Stimulated activated CD8-positive, alpha-beta memory T cell treated with anti-CD3 and anti-CD28 coated beads, Interleukin-4, amount 100 ng/mL, for 48 hours (primary cell): Measurements from ENCODE around the gene ULK4.
"Not testable (repeated sequence)": the region's sequence is repeated elsewhere in the genome, so short reads cannot be mapped to it uniquely, and the experiment has no call there.

Source experiments
- DNase-seq: peaks from one replicate; pipeline ENCODE4 v3.0.0-alpha.2; 2020

The ULK4 gene

DNA sequence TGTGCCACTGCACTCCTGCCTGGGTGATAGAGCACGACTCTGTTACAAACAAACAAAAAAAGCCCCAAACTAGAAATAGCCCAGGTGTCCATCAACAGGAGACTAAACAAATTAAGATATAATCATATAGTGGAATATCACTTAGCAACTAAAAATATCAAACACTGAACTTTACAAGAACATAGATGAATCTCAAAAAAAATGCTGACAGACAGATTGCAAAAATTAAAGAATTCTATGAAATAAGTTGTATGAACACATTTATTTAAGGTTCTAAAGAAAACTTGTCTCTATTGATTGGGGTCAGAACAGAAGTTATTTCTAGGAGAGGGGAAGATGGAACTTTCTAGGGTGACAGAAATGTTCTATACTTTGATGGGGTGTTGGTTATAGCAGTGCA lies 494.4 kb downstream of the ULK4 start:
- DNase-seq: no peak

DNA sequence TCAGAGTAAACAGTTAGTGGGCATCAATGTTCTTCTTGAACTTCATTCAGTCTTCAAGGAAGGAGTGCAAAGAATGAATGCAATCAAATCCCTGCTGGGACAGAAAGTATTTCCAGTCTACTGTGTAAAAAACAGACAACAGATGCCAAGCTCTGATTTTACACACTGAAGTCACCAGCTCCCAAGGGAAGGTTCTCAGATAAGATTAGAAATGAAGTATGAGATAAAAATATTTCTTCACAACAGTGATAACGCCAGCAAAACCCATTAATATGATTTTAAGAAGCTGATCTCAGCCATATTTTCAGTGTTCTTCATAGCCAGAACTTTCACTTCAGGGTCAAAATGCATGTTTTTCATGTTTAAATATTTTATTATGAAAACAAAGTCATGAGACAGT lies 497.0 kb downstream of the ULK4 start:
- DNase-seq: no peak

DNA sequence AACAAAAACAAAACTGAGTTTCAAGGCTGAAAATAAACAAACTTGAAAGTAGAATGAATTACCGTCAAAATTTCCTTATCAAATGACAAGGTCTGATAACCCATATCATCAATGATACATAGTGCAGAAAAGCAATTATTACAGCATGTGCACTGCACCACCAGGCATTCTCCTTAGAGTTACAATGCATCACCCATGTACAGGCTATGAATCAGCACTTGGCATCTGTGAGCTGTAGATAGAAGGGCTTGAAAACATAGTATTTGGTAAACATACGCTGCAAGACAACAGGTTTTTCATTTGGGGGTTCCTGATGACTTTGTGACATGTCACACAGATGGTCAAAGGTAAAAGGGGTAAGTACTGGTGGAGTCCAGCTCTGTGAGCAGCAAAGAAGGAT lies 497.5 kb downstream of the ULK4 start:
- no peak for DNase-seq

DNA sequence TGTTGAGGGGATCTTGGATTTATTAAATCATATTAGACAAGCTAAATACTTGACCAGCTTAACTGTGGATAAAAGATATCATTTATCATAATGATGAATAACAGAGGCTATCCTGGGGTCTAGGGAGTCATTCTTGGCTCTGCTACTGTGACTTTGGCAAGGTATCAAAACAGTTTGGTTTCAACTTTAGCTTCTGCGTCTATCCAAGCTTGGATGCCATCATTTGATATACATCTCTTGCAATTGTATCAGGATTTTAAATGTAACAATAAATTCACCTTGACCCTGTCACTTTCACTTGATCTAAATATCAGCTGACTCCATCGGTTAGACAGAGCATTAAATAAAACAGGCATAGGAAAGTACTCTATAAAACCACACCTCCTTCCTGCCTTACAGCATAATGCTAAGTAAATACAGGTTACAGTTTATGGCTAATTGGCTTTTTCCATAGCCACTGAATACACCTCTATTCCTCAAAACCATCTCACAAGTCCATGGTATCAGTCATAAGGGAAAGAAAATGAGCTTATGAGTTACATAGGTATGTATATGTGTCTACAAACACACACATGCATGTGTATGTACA lies 499.7 kb downstream of the ULK4 start:
- DNase-seq: no peak

GRCh38 chr3:41460736-41461135 lies 501.2 kb downstream of the ULK4 start:
- no peak for DNase-seq

DNA sequence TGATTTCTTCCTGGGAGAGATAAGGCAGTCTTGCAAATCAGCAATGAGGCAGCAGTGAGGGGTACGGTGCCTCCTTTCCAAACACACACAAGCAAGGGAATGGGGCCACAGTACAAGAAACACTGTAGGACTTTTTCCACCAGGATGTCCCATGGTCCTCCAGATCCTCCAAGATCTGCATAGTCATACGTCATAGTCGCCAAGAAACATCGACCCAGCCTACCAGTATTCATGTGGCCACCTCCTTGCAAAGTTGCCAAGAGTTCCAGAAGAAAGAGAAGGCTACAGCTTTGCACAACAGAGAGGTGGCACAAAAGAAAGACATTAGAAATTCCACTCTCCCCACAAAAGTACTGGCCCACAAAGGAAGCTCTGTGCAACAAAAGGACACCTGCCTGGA lies 504.7 kb downstream of the ULK4 start:
- no peak for DNase-seq

- no peak for DNase-seq
Observed at GRCh38 chr3:41456162-41456561, 505.7 kb downstream of the ULK4 start.

DNA sequence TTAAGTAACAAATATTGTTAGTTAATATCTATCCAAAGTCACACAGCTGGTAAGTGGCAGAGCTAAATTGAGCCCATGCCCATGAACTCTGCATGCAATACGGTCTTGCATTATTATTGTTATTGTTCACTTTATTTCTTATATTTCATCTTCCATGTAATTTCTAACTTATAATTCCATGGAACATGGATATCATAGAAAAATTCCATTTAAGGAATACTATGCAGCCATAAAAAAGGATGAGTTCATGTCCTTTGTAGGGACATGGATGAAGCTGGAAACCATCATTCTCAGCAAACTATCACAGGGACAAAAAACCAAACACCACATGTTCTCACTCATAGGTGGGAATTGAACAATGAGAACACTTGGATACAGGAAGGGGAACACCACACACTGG lies 508.3 kb downstream of the ULK4 start:
- not testable (repeated sequence) for DNase-seq

DNA sequence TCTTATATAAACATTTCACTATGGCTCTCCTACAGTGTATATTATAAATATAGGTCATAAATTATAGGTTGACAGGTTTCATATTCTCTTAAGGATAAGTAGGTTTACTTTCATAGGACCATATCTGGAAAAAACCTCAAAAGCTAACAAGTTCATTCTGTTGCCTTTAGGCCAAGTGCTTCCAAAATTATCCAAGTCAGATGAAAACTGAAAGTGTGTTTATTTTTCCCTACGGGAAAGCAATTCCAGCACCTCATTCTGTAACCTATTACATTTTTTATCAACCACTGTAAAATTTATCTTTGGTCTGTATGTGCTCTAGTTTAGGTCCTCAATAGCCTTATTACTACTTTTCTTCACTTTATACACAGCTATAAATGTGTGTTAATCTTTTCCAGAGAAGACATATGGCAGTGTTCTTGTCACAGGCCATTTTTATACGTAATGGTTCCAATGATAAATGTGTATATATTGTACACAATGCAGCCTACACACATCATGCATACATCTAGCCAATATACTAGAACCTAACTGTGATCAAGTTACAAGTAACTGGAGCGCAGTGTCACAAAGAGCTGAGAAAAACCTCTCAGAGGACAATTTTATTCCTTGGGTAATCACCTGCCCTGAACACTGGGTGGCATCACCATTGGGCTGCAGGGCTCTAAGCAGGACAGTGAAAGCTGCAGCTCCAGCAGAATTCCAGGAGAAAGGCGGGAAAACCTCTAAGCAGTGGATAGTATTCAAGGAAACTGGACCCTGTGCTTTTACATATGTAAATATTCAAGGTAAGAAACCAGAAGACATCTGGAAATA lies 511.3 kb downstream of the ULK4 start:
- DNase-seq: no peak

DNA sequence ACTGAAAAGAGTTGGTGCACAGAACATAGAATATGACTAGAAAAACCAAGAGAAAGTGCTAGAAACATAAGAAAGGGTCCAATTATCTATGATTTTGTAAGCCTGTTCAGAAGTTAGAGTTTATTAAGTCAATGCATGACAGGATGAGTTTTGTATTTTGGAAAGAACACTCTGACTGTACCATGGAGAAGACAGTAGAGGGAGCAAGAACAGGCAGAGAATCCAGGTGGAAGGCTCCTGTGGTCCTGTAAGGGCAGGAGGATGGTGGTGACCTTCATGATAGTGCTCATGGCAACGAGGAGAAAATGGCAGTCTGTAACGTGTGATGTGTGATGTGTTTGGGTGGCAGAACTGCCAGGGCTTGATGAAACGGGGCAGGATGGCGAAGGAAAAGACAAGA lies 513.5 kb downstream of the ULK4 start:
- no peak for DNase-seq

GRCh38 chr3:41447701-41448100 lies 514.2 kb downstream of the ULK4 start:
- DNase-seq: no peak

- not testable (repeated sequence) for DNase-seq
Observed at GRCh38 chr3:41446316-41446715, 515.6 kb downstream of the ULK4 start.

DNA sequence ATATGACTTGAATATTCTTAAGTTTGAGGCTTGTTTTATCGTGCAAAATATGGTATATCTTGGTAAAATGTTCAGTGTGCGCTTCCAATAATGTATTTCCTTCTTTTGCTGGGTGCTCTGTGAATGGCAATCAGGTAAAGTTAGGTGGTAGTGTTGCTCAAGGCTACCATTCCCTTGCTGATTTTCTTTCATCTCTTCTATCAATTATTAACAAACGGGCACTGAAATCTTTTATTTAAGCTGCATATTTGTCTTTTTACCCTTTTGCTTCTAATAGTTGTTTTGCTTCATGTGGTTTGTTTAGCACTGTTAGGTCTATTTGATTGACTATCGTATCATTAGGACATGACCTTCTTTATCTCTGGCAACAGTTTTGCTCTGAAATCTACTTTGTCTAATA lies 520.3 kb downstream of the ULK4 start:
- no peak for DNase-seq

GRCh38 chr3:41441139-41441538 lies 520.8 kb downstream of the ULK4 start:
- no peak for DNase-seq

DNA sequence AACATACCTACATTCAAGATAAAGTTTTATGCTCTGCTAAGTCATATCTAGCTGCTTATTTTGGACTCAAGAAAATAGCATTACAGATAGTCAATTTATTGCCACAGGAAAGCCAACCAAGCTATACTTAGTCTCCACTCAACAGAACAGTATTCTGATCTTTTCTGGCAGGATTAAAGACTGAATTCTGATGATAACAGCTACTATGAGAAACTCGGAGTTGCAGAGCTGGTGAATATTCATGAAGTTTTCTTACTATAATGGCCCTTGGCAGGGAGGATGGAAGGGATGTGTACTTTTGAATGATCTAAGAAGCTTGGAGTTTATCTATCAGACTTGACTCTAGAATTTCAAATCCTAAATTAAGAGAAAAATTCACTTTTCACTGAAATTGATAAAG lies 524.9 kb downstream of the ULK4 start:
- DNase-seq: no peak

DNA sequence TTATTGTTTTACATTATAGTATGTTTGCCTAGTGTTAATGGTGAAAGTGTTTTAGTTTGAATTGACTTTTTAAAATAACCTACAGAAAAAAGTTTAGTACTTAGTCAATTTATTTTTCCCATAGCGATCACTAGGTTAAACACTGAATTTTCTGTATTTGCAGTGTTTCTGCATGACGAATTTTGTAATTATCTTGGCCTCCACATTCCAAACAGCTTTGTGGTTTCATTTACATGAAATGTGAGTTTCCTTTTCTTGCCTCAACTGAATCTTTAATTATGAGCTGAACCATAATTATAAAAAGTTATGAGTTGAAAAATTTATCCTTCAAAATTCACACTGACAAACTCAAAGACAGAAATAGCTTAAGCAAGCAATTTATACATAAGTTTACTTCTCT lies 527.1 kb downstream of the ULK4 start:
- no peak for DNase-seq

GRCh38 chr3:41431386-41431785 lies 530.5 kb downstream of the ULK4 start:
- no peak for DNase-seq

DNA sequence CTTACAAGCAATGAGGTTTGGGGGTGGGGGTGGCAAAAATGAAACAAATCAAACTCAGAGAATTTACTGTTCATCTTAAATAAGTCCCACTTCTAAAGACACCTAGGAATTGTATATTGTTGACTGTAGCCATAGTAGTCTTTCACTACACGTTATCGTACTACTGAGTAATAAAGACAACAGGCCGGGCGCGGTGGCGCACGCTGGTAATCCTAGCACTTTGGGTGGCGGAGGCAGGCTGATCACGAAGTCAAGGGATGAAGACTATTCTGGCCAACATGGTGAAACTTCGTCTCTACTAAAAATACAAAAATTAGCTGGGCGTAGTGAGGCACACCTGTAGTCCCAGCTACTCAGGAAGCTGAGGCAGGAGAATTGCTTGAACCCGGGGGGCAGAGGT lies 531.0 kb downstream of the ULK4 start:
- DNase-seq: no peak

DNA sequence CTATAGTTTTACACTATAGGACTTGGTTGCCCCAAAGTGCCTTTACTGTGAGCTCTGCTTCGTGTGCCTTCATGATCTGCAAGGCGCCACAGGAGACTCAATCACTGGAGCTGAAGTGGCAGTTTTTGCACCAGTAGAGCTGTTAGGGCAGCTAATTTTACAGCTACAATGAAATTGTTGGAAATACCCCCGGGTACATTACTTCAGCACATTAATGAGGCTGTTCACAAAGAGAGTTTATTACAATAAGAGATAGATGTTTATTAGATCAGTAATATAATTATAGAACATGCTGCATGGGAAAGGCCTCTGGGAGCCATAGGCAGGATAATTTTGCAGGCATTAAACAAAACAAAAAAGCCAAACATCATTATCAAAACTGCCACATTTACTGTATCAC lies 531.5 kb downstream of the ULK4 start:
- DNase-seq: no peak

DNA sequence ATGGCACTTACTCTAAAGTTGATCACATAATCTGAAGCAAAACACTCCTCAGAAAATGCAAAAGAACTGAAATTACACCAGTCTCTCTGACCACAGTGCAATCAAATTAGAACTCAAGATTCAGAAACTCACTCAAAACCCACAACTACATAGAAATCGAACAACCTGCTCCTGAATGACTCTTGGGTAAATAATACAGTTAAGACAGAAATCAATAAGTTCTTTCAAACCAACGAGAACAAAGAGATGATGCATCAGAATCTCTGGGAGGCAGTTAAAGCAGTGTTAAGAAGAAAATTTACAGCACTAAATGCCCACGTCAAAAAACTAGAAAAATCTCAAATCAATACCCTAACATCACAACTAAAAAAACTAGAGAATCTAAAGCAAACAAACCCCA lies 535.4 kb downstream of the ULK4 start:
- DNase-seq: no peak

- no peak for DNase-seq
Observed at GRCh38 chr3:41424543-41425300, 537.2 kb downstream of the ULK4 start.

DNA sequence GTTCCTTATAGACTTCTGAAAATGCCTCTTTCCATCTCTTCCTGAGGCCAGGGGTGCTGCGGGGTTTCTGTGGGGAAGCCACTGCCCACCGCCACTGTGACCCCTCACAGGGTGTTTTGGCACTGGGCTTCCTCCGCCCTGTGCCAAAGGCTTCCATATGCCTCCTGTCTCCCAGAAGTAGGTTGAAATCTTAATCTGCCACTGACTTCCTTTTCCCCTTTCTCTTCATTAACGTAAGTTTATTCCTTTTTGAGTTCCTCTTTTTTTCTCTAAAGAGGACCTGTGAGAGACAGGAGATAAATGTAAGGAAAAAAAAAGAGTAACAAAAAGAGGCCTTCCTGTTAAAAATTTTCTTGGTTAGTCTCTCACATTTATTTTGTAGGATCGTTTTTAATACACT lies 542.1 kb downstream of the ULK4 start:
- DNase-seq: no peak

- peak; percentile 32 for DNase-seq
Observed at GRCh38 chr3:41418961-41419691, 542.8 kb downstream of the ULK4 start.
